Thoracic aorta (tissue), 2 donors: ENCODE measurements around the gene NMNAT2. TPM values are rescaled to one million over a fixed set of nuclear protein-coding genes. Genes with fewer than 3 reads are reported as not detected.

Experiments used
- ATAC-seq: fragments of 150-250 bp; one replicate; pipeline ENCODE4 v1.8.0; 2017; ENCODE audit warnings: low read depth; ENCODE audit not compliant: insufficient number of reproducible peaks, low FRiP score
- DNase-seq: peaks from one replicate; pipeline ENCODE4 v3.0.0-alpha.2; 2020; ENCODE audit warnings: low spot score
- H3K27ac ChIP-seq, 2 donors: fragments of 200-600 bp; sonication (generic); 1 replicate in 1 of 2; 2 replicates in 1 of 2; pipeline ENCODE4 v1.5.1; 2016; ENCODE audit warnings: mild to moderate bottlenecking in 2 of 2, moderate library complexity in 2 of 2
- H3K27me3 ChIP-seq: fragments of 200-600 bp; sonication (generic); replicated peaks from 2 replicates; pipeline ENCODE4 v1.6.0; 2016; ENCODE audit warnings: mild to moderate bottlenecking; ENCODE audit not compliant: insufficient read depth
- H3K36me3 ChIP-seq: fragments of 200-600 bp; sonication (generic); one replicate; pipeline ENCODE4 v1.5.1; 2016
- H3K4me1 ChIP-seq, 2 donors: fragments of 200-600 bp; sonication (generic); 1 replicate in 1 of 2; 2 replicates in 1 of 2; pipeline versions ENCODE4 v1.5.1 to v1.6.0; 2016; ENCODE audit warnings: low read depth in 2 of 2, mild to moderate bottlenecking in 1 of 2; ENCODE audit not compliant: control insufficient read depth in 1 of 2
- H3K4me3 ChIP-seq: fragments of 200-600 bp; sonication (generic); 2 replicates; pipeline ENCODE4 v1.5.1; 2016; ENCODE audit warnings: mild to moderate bottlenecking
- H3K9me3 ChIP-seq: fragments of 200-600 bp; sonication (generic); 2 replicates; pipeline ENCODE4 v1.5.1; 2016
- total RNA-seq, 2 donors: library from RNA; depleted of rRNA; stranded (reverse); fragments of >200 nt; gene quantifications; one replicate each; pipeline versions ENCODE4 v1.1.0 to v1.2.3, GENCODE V29; 2016
- TF ChIP-seq, protein P1 (sequence below): fragments of 200-600 bp; sonication (generic); IDR thresholded peaks from one replicate; pipeline ENCODE4 v1.5.1; 2019; ENCODE audit warnings: antibody characterized with exemption

Gene NMNAT2
- total RNA-seq, 2 donors from 2014 or later: 0.68 to 1.1 TPM

DNA sequence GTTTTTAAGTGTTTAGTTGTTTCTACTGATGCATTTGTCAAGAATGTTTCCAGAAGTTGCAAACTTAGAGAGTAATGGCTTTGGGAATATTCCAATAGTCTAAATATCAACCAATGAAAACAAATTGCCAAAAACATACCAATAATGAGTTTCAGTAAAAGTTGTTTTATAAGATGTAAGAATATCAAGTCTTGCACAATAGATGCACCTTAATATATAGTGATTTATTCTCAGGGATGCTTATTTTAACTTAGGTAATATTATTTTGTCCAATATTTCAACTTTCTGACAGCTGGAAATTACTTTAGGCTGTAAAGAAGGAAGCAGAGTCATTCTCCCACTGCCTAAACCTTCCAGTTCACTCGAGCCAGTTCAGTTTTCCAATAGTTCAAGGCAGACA lies 5.4 kb upstream of the NMNAT2 start:
- DNase-seq (no peak), ATAC-seq (no peak)
- no peaks in the 10 kb centered on the region for H3K4me1 ChIP-seq
- no peaks in the 10 kb centered on the region for H3K9me3 ChIP-seq
- H3K27me3 ChIP-seq: no peaks in the 10 kb centered on the region
- TF ChIP-seq, protein P1, sequence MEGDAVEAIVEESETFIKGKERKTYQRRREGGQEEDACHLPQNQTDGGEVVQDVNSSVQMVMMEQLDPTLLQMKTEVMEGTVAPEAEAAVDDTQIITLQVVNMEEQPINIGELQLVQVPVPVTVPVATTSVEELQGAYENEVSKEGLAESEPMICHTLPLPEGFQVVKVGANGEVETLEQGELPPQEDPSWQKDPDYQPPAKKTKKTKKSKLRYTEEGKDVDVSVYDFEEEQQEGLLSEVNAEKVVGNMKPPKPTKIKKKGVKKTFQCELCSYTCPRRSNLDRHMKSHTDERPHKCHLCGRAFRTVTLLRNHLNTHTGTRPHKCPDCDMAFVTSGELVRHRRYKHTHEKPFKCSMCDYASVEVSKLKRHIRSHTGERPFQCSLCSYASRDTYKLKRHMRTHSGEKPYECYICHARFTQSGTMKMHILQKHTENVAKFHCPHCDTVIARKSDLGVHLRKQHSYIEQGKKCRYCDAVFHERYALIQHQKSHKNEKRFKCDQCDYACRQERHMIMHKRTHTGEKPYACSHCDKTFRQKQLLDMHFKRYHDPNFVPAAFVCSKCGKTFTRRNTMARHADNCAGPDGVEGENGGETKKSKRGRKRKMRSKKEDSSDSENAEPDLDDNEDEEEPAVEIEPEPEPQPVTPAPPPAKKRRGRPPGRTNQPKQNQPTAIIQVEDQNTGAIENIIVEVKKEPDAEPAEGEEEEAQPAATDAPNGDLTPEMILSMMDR: no peak
- H3K4me3 ChIP-seq: no peak overlapping the region
- no peaks in the 10 kb centered on the region for H3K36me3 ChIP-seq
- H3K27ac ChIP-seq: no peak overlapping the region

DNA sequence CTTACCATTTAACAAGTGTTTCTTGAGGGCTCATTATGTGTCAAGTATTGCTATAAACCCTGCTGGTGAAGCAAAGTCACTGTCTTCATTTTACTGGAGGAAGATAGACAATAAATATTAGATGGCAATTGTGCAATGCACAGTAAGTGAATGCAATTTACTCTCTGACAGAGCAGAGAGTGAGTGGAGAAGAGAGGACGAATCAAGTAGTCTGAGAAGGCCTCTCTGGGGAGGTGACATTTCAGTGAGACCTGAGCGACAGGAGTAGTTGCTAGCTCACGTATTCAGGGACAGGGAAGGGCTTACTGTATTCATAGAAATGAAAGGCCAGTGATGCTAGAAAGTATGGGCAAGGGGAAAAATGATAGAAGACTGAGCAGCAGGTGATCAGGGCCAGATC lies 1.2 kb upstream of the NMNAT2 start:
- ATAC-seq: no peak
- Histone ChIP-seq H3K4me1 (peaks cover 14 to 22% of the 10 kb centered on the region in 2 donors), H3K27ac (no peak overlapping the region), H3K27me3 (no peaks in the 10 kb centered on the region), H3K36me3 (no peaks in the 10 kb centered on the region), H3K4me3 (no peak overlapping the region), H3K9me3 (no peaks in the 10 kb centered on the region)
- TF ChIP-seq, protein P1: no peak
- no peak for DNase-seq

DNA sequence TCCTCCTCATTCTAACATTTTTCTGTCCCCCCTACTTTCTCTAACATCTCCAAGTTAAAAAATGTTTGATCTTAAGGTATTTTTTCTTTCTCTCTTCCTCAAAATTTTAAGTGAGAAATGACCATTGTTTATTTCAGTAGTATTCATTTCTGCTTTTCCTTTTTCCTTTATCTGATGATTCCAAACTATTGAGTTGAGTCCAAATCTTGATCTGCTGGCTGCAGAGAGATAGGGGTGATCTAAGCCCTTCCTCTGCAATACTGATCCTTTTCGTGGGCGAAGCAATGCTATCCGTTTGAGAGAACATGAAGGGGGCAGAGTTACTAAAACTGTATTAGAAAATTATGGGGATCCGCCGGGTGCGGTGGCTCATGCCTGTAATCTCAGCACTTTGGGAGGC lies 516 bp upstream of the NMNAT2 start:
- H3K4me3 ChIP-seq: no peak overlapping the region

DNA sequence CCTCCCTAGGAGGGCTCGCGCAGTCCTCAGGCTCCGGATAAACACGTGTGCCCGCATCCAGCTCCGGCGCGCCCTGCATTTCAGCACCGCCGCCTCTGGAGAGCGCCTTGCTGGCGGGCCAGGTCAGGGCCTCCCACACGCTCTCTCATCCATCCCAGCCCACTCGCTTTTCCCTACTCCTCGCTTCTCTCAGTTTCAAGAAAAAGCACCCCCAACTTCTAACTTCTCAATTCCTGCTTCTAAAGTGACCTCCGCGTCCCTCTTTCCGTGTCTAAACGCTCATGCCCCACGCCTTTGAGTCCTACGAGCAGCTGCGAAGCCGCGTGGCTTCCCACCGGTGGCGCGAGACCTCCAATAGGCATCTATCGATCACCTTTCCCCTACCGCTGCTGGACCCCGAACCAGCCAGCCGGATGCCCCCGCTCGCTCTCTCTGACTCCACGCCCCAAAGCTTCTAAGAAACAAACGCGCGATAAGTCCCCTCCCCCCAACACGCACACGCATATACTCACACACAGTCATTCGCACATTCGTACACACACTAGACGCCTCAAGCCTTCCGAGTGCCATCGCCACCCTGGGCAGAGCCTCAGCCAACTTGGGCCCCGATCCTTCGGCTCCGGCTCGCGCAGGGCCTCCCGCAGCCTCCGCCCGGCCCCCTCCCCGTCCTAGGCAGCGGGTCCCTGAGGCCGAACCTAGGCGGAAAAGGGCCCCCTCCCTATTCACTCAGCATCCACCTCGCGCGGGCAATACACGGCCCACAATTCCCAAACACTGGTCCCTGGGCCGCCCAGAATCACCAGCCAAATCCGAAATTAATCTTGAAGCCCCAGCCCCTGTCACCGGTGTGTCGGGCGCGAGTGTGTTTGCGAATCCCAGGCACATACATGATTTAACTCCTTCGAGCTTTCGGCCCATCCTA lies 1.1 kb downstream of the NMNAT2 start:
- ATAC-seq (peak; percentile 60), DNase-seq (no peak)
- H3K4me1 ChIP-seq: peaks cover 14 to 22% of the 10 kb centered on the region in 2 donors
- peak overlapping the region; percentile 64 for H3K4me3 ChIP-seq
- H3K36me3 ChIP-seq: no peaks in the 10 kb centered on the region
- TF ChIP-seq, protein P1: no peak
- no peaks in the 10 kb centered on the region for H3K9me3 ChIP-seq
- H3K27ac ChIP-seq: no peak overlapping the region
- H3K27me3 ChIP-seq: no peaks in the 10 kb centered on the region

More for the DNA sequence above, 516 bp upstream of the NMNAT2 start:
- H3K9me3 ChIP-seq: no peaks in the 10 kb centered on the region
- DNase-seq: no peak
- peaks cover 14 to 22% of the 10 kb centered on the region in 2 donors for H3K4me1 ChIP-seq
- H3K27me3 ChIP-seq: no peaks in the 10 kb centered on the region
- ATAC-seq: no peak
- TF ChIP-seq, protein P1: no peak
- no peak overlapping the region for H3K27ac ChIP-seq
- H3K36me3 ChIP-seq: no peaks in the 10 kb centered on the region

DNA sequence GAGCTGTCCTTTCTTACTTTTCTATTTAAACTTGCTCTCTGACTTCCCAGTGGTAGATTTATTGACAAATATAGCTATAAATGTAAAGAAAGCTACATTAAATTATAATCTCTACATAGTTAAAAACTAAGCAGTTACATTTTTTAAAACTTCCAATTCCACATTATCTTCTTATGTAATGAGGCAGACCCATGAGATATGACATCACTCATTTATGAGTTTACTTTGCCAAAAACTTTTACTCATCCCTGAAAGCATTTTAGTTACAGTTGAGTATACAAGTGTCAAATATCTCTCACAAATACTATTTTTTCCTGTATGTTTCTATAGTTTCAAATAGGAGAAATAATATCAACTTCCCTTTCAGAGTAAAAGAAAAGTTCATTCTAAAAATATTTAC lies 3.8 kb downstream of the NMNAT2 start:
- TF ChIP-seq, protein P1: no peak
- Histone ChIP-seq H3K4me3 (no peak overlapping the region), H3K27ac (no peak overlapping the region), H3K4me1 (peaks cover 14 to 22% of the 10 kb centered on the region in 2 donors), H3K9me3 (no peaks in the 10 kb centered on the region), H3K36me3 (no peaks in the 10 kb centered on the region), H3K27me3 (no peaks in the 10 kb centered on the region)
- DNase-seq (no peak), ATAC-seq (no peak)
